SK-N-MC (cell line): ENCODE measurements around the gene PRKCZ.

ENCODE experiments used
- EZH2 ChIP-seq: fragments of 200-600 bp; sonication (generic); IDR thresholded peaks from one replicate; pipeline ENCODE4 v1.6.1; 2017; ENCODE audit warnings: antibody characterized with exemption
- FOXP2 ChIP-seq: optimal IDR thresholded peaks from 2 replicates; pipeline ENCODE3; 2011; ENCODE audit warnings: mild to moderate bottlenecking, moderate library complexity; ENCODE audit not compliant: insufficient read depth; ENCODE audit errors: extremely low read length, control extremely low read depth
- POLR2AphosphoS5 ChIP-seq: IDR thresholded peaks from 2 replicates; pipeline ENCODE4 v1.6.1; 2012; ENCODE audit warnings: mild to moderate bottlenecking, low read depth, low read length, borderline replicate concordance

DNA sequence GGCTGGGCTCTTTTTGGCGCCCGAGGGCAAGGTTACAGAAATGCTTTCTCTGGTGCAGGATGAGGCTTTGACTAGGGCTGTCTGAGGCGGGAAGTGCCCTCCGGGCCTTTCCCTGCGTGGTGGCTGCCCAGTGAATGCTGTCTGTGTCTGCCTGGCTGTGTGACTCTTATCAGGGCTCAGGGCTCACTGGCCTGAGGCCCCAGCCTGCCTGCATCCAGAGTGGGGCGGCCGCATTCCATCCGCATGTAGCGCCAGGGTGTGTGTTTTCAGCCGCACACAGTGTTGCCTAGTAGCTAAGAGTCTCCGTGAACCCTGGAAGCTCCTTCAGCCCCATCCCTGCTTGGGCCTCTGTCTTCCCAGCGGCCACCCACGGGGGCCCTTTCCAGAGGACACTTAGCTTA is 85.2 kb downstream of the PRKCZ start:
- TF ChIP-seq FOXP2 (no peak), POLR2AphosphoS5 (no peak), EZH2 (no peak)
